ENCODE data around the gene TXNRD2.
"Not testable (repeated sequence)": the region's sequence is repeated elsewhere in the genome, so short reads cannot be mapped to it uniquely, and the experiment has no call there.

The TXNRD2 gene

GRCh38 chr22:19918332-19919106 is 23.1 kb downstream of the TXNRD2 start:
- DNase-seq, result no peak

- DNase-seq, result no peak
Observed at GRCh38 chr22:19917389-19918138, 24.1 kb downstream of the TXNRD2 start.

DNA sequence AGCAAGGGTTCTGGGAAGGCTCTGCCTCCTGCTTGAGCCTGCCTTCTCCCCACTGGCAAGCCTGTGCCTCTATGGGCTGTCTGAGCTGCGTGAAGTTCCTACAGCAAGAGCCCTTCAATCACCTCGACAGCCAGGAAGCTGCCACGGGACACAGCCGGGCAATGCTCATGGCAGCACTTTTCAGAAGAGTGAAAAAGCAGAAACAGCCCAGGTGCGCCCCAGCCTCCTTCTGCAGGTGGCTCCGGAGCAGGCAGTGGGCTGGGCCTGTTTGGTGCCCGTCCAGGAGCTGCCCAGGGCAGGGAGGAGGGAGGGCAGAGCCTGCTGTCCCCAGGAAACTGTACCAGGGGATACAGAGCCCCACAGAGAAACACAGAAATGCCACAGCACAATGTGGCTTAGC is 24.7 kb downstream of the TXNRD2 start:
- no peak for DNase-seq

DNA sequence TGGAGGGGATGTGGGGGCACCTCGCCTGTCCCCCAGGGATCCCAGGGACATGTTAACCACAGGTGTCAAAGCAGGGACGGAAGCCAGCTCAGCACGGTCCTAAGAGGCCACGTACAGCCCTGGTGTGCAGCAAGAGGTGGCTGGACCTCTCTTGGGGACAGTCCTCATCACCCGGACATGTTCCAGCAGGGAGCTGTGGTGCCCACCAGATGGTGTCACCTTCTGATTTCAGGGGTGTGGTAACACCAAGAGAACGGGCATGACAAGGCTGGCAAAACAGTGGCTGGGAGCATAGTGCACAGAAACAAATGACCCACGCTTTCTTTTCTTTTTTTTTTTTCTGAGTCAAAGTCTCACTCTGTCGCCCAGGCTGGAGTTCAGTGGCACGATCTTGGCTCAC is 25.6 kb downstream of the TXNRD2 start:
- no peak for DNase-seq

DNA sequence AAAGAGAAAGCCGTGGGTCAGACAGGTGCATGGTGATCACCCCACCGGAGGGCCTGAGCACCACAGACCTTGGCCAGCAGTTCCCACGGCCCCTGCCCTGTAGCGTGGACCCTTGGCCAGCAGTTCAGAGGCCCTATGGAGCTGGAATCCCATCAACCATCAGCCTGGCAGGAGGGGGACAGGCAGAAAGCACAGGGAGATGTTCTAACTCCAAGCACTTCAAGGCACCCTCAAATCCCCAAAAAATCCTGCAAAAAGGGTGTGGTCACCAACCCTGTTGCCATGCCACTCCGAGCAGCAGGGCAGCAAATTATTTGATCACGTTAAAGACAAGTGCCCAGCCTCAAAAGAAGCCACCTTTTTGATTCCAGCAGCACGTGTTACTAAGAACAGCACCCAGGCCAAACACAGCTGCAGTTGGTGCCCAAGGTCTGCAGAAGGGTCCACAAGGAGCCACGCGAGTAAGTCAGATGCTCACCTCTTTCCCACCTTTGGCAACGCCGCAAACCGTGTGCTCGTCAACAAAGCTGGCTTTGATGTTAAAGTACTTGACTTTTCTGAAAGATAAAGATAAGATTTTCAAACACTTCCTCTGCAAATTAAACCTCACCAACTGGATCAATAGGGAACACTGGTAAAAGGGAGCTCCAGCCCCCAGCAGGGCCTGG is 26.2 kb downstream of the TXNRD2 start:
- no peak for DNase-seq

DNA sequence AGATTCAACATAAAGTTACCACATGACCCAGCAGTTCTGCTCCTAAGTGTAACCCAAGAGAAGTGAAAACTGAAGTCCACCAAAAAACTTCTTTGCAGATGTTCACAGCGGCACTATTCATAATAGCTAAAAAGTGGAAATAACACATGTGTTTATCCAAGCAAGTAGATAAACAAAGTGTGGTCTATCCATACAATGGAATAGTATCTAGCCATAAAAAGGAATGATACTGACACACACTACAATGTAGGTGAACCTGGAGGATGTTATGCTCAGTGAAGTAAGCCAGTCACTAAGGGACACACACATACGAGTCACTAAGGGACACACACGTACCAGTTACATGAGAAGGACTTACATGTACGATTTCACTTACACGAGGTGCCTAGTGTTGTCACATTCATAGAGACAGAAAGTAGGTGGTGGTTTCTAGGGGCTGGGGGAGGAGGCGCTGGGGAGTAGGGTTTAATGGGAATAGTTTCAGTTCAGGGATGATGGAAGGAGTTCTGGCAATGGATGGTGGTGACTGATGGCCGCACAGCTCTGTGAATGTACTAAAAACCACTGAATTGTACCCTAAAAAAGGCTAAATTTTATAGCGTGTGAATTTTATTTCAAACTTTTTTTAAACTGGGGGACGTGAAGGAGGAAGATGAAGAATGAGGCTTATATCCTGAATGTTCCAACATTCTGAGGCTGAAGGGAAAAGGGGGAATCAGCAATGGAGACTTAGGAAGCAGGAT is 27.2 kb downstream of the TXNRD2 start:
- DNase-seq, result no peak

DNA sequence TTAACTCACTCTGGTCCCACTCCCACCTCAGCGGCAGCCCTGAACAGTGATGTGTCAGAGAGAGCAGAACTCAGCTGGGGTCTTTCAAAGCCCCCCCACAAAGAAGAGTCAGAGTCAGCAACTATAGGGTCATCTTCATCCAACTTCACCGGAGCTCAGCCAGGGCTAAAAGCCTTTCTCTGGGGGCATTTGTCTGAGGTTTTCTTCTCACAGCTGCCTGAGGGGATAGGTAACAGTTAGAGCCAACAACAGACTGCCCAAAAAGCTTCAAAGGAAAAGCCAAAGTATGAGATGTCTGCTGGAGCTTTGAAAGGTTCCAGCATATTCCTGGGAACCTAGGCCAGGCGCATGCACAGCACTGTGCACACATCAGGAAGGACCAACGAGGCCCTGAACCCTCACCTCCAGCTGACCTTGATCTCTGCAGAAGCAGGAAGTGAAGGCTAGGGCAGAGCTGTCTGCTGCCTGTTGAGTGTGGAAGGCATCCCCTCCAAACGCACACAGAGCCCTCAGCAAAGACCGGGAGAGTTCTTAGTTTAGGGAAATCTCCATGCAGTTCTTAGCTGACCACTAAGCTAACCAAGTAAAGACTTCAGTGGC is 28.2 kb downstream of the TXNRD2 start:
- no peak for DNase-seq

DNA sequence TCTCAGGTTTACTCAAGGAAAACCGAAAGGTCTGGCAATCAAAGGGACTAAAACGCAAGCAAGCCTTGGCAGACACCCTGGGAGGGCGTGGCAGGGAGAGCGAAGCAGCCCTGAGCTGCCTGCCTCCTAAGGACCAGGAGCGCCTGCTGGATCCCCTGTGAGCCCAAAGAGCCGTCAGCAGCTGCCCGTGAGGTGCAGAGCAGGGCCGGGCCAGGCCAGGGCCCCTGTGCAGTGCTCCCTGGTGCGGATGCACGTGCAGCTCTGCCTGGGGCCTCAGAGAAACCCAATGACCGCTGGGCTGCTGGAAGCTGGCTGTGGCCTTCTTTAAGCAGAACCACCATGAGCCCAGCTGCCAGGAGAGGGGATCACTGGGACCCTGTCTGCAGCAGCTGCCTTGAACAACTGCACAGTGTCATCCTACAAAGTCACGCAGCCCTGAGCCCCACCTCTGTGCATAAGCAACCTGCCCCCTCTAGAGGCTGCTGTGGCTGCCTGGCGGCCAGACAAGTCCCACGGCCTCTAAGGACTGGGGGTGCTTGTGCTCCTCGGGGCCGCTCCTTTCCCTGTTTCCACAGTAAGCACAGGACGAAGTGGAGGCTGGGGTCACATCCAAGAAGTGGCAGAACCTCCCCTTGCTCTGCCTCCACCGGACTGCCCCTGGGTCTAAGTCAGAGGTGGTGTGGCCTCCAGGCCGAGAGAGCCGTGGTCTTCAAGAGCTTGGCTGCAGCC is 29.2 kb downstream of the TXNRD2 start:
- no peak for DNase-seq

DNA sequence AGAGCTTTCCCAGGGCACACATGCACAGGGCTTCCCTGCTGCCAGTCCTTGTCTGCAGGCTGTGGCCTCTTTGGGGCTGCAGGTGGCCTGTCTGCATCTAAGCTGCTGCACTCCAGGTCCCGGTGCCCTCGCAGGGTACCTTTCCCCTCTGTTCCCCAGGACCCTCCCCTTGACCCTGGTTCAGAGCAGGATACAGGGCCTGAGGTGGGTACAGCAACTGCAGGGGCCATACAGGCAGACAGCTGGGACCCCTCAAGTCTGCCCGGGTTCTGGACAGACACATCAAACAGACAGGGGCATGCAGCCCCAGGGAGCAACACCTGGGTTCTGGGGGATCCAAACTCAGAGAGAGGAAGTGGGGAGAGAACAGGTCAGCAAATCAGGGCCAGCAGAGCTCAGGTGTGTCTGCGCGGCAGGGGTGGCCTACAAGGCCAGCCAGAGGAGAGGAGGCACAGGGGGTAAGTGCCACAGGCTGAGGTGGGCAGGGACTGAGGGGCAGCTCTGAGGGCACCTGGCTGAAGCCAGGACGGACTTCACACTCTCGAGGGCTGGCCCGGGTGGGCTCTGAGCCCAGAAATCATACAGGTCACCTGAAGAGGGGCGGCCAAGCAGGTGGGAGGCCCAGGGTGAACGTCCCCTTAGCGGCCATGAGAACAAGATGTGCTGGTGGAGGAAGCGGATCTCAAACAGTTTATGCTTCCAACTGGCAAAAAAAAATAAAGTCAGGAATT is 29.9 kb downstream of the TXNRD2 start:
- no peak for DNase-seq

- no peak for DNase-seq
Observed at GRCh38 chr22:19910180-19910744, 31.4 kb downstream of the TXNRD2 start.

DNA sequence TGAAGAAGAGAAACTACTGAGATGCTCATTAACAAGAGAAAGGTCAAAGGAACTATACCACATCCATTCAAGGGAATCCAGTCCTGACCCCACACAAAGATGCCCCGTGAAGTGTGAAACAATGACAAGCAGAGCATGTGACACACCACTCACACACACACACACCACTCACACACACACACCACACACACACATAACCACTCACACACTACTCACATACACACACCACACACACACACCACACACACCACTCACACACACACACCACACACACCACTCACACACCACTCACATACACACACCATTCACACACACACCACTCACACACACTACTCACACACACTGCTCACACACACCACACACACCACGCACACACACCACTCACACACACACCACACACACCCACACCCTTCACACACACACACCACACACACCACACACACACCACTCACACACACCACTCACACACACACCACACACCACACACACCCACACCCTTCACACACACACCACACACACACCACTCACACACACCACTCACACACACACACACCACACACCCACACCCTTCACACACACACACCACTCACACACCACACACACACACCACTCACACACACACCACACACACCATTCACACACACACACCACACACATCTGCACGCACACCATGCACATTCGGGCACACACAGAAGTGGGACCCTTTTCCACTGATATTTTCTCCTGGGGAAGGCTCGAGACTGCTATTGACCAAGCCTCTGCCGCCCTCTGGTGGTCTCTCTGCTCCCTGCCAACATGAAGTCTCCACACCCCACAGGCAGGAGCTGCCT is 32.1 kb downstream of the TXNRD2 start:
- peak; percentile 60 for DNase-seq

GRCh38 chr22:19907902-19908301 is 33.7 kb downstream of the TXNRD2 start:
- not testable (repeated sequence) for DNase-seq

DNA sequence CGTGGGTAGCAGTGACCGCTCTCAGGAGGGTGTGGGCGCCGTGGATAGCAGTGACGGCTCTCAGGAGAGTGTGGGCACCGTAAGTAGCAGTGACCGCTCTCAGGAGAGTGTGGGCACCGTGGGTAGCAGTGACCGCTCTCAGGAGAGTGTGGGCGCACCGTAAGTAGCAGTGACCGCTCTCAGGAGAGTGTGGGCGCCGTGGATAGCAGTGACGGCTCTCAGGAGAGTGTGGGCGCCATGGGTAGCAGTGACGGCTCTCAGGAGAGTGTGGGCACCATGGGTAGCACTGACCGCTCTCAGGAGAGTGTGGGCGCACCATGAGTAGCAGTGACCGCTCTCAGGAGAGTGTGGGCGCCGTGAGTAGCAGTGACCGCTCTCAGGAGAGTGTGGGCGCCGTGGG is 34.8 kb downstream of the TXNRD2 start:
- DNase-seq, result not testable (repeated sequence)

GRCh38 chr22:19905347-19906276 is 36.0 kb downstream of the TXNRD2 start:
- DNase-seq, result no peak

GRCh38 chr22:19904935-19905334 is 36.7 kb downstream of the TXNRD2 start:
- DNase-seq, result no peak

DNA sequence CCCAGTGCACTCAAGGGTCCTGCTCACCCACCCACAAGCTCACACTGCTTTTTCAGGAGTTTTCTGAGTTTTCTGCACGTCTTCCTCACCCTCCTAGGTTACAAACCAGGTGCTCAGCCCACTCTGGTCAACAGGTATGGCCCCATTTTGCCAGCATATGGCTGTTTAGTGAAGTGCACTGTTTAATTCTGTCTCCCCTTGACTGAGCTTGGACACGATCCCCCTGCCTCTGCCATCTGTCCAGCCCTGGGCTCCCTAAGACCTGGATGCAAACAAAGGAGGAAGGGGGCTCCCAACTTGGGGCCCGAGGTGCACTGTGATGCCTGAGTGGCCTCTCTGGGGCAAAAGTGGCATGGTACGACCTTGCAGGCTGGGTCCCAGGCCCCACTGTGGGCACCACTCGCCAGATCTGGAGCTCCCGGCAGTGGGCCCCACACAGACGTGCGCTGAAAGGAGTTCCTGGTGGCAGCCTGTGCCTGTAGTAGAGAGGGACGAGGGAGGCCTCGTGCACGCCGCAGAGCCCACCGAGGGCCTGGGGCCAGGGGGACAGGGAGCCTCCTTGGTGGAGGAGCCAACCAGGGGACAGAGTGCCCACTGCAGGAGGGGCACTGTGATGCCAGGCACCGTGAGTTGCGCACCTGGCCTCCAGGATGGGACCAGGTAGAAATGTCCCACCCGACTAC is 37.3 kb downstream of the TXNRD2 start:
- DNase-seq, result no peak

- no peak for DNase-seq
Observed at GRCh38 chr22:19903513-19903912, 38.1 kb downstream of the TXNRD2 start.

GRCh38 chr22:19903031-19903430 is 38.6 kb downstream of the TXNRD2 start:
- no peak for DNase-seq
